WI38 (cell line): Measurements from ENCODE around the gene CASKIN1.

Source experiments
- H3K4me3 ChIP-seq: 2 replicates; pipeline ENCODE4 v1.5.1; 2011; ENCODE audit warnings: low read depth, mild to moderate bottlenecking, control low read depth, low read length
- CTCF ChIP-seq: IDR thresholded peaks from 2 replicates; pipeline ENCODE4 v1.5.1; 2012; ENCODE audit warnings: low read depth, mild to moderate bottlenecking, control low read depth, low read length

Gene CASKIN1

GRCh38 chr16:2235234-2235651 lies 38.8 kb upstream of the CASKIN1 start:
- no peak for TF ChIP-seq CTCF
- no peak overlapping the region for H3K4me3 ChIP-seq

- TF ChIP-seq CTCF: no peak
- no peak overlapping the region for H3K4me3 ChIP-seq
Observed at GRCh38 chr16:2234813-2235170, 38.4 kb upstream of the CASKIN1 start.

- H3K4me3 ChIP-seq: no peak overlapping the region
- TF ChIP-seq CTCF: no peak
Observed at GRCh38 chr16:2233872-2234812, 37.7 kb upstream of the CASKIN1 start.

GRCh38 chr16:2233046-2233775 lies 36.8 kb upstream of the CASKIN1 start:
- no peak for TF ChIP-seq CTCF
- no peak overlapping the region for H3K4me3 ChIP-seq

GRCh38 chr16:2232094-2232990 lies 35.9 kb upstream of the CASKIN1 start:
- H3K4me3 ChIP-seq: no peak overlapping the region
- no peak for TF ChIP-seq CTCF

GRCh38 chr16:2231016-2231931 lies 34.9 kb upstream of the CASKIN1 start:
- TF ChIP-seq CTCF: no peak
- H3K4me3 ChIP-seq: no peak overlapping the region
